ENCODE data around the gene ITPRID2. TPM values are rescaled to one million over a fixed set of nuclear protein-coding genes. Genes with fewer than 3 reads are reported as not detected.
A peak's percentile ranks its signal among the peaks of the same experiment; 100 is the strongest.

The ITPRID2 gene
- total and polyA plus RNA-seq, 2 of the 13 experiments (the other 11 are each of a cell fraction or from before 2014, with no cell fraction given), result 44.8 to 62.3 TPM

- ChIA-PET CTCF (ENCODE audit: low intra/inter-chr PET ratio, low total read pairs) (no interaction called here), POLR2A (interaction anchor here (1.1 to 2.0 kb wide), 3 partner anchors 8 to 10 kb away, joined by 5 to 7 read pairs (median 5); partner anchors contain the start of gene ITPRID2)
- Histone ChIP-seq H3K36me3 (replicated peaks in 1 of 2; ENCODE audit: control insufficient read depth in 1 of 2, insufficient read depth in 2 of 2, low read length in 2 of 2) (peaks cover 12 to 60% of the 10 kb centered on the region in 2 experiments), H3K79me2 (ENCODE audit: insufficient read depth, low read length) (peaks cover 19% of the 10 kb centered on the region), H3K27me3 (ENCODE audit: control insufficient read depth in 1 of 2, insufficient read depth in 2 of 2, low read length in 2 of 2) (no peaks in the 10 kb centered on the region), H3K4me1 (ENCODE audit: insufficient read depth, low read length) (peaks cover 47% of the 10 kb centered on the region), H3K9me3 (ENCODE audit: low read length) (no peaks in the 10 kb centered on the region), H3K4me2 (ENCODE audit: low read depth, low read length) (peak overlapping the region; percentile 22), H3K9ac (ENCODE audit: insufficient read depth, low read depth, low read length) (no peak overlapping the region; the same call in 1 of the 2 replicates), H3K4me3 (replicated peaks in 1 of 3; ENCODE audit: insufficient read depth in 1 of 3, low read depth in 2 of 3, low read length in 3 of 3) (no peak overlapping the region), H3K27ac (ENCODE audit: extremely low read length, insufficient read depth, low read length) (peak overlapping the region; percentile 14), H2AFZ (ENCODE audit: low read length) (no peak overlapping the region), H4K20me1 (ENCODE audit: insufficient read depth, low read length) (peaks cover 4% of the 10 kb centered on the region; the same call in 1 of the 2 replicates)
- in situ Hi-C loops (cut with HindIII; ENCODE audit: extremely low pct_ligation_motif_present, low pct_unique_long_range_greater_than_20kb) (no loop called here), intact Hi-C loops (cut with micrococcal nuclease; ENCODE audit: unreplicated experiment) (no loop called here)
- ATAC-seq, result peak; percentile 80
- peak; percentile 47 for DNase-seq (ENCODE audit: low spot score)
- WGBS (ENCODE audit: low lambda C conversion rate), result 42% methylated on average over 3 of the region's 3 CpGs
- FAIRE-seq, result no peak
- no TSS peak for BruUV-seq (replicated peaks)
- no peak for TF ChIP-seq NFE2L2 (IDR thresholded peaks at IDR 0.05; ENCODE audit: low read length)
- TF ChIP-seq MAFG (CRISPR knock-in tag; IDR thresholded peaks at IDR 0.05), result no peak
- no peak for TF ChIP-seq YEATS4 (CRISPR knock-in tag; IDR thresholded peaks at IDR 0.05; ENCODE audit: borderline replicate concordance)
- TF ChIP-seq FOSL1 (CRISPR knock-in tag; IDR thresholded peaks at IDR 0.05; ENCODE audit: borderline replicate concordance), result no peak
- no peak for TF ChIP-seq ZNF503 (CRISPR knock-in tag; IDR thresholded peaks at IDR 0.05)
- no peak for TF ChIP-seq POGZ (CRISPR knock-in tag; IDR thresholded peaks at IDR 0.05)
- TF ChIP-seq U2AF2 (IDR thresholded peaks at IDR 0.05; ENCODE audit: low read depth, low read length), result no peak
- no peak for TF ChIP-seq TBP (CRISPR knock-in tag; IDR thresholded peaks at IDR 0.05)
- no peak for TF ChIP-seq CSRNP2 (CRISPR knock-in tag; conservative IDR thresholded peaks at IDR 0.05; ENCODE audit: low read depth)
- TF ChIP-seq ZBTB44 (CRISPR knock-in tag; IDR thresholded peaks at IDR 0.05), result no peak
- no peak for TF ChIP-seq GABPA (IDR thresholded peaks at IDR 0.05; ENCODE audit: low read depth, low read length)
- no peak for TF ChIP-seq GABPA (CRISPR knock-in tag; IDR thresholded peaks at IDR 0.05; ENCODE audit: low read depth)
- peak; percentile 28; the same call in 1 of the 2 replicates for TF ChIP-seq ETV5 (CRISPR knock-in tag; IDR thresholded peaks at IDR 0.05; ENCODE audit: borderline replicate concordance)
- no peak for TF ChIP-seq GTF2F1 (IDR thresholded peaks at IDR 0.05; ENCODE audit: low read length)
- no peak for TF ChIP-seq TRAFD1 (CRISPR knock-in tag; IDR thresholded peaks at IDR 0.05; ENCODE audit: borderline replicate concordance)
- no peak for TF ChIP-seq STAT5B (CRISPR knock-in tag; IDR thresholded peaks at IDR 0.05)
- TF ChIP-seq ZNF484 (CRISPR knock-in tag; IDR thresholded peaks at IDR 0.05; ENCODE audit: borderline replicate concordance, low read depth), result no peak
- 0 out of 2 replicates have a peak, but pooled peaks have one; percentile 21 for TF ChIP-seq KLF6 (CRISPR knock-in tag; IDR thresholded peaks at IDR 0.05)
- no peak for TF ChIP-seq SOX6 (IDR thresholded peaks at IDR 0.05)
- TF ChIP-seq SOX6 (CRISPR knock-in tag; IDR thresholded peaks at IDR 0.05), result peak; percentile 35; the same call in 1 of the 2 replicates
Observed at GRCh38 chr2:181900007-181900651, 8.6 kb downstream of the ITPRID2 start.
